Fibroblast of skin of back (primary cell): ENCODE data around the gene SOX1.

Experiments used
- DNase-seq: peaks from one replicate; pipeline ENCODE4 v3.0.0-alpha.2; 2013

The SOX1 gene

DNA sequence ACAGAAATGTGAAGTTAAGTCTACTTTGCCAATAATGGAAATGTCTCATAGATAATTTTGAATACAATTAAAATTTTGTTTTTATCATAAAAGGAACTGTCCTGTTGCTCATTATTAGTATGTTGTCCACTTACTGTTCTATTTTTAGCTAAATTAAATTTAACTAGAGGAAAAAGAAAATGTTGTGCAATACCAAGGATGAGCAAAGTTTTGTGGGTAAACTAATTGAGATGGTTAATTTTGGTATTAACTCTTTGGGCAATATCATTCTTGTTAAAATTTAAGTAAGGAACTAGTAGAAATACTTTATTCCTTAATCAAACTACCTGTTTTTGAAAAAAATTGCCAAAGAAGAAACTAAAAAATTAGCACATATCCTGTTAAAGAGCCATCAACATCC is 43.5 kb downstream of the SOX1 start:
- no peak for DNase-seq

DNA sequence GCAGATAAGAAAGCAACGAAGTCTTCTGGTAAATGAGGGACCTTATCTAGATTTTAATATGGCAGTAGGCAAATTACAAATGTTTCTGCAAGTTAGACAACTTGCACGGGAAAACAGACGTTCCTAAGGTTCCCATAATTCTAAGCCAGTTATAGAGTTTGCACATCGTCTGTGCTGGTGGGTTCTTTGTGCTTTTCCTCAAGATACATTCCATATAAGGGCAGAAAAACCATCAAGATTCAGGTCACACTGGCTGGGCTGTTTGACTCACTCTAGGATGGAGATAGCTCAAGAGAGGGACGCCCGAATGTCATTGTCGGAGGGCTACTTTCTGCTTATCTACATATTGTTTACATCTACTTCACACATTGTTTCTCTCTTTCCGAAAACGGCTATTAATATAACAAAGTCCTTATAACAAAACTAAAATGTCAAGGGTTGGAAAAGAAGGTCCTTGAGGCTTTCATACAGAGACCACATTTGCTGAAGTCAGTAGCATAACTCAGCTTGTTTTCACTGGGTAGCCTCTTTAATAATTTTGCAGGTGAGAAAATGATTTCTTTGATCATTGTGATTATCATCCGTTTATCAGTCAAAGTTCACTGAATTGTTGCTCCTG is 44.4 kb downstream of the SOX1 start:
- DNase-seq: no peak

DNA sequence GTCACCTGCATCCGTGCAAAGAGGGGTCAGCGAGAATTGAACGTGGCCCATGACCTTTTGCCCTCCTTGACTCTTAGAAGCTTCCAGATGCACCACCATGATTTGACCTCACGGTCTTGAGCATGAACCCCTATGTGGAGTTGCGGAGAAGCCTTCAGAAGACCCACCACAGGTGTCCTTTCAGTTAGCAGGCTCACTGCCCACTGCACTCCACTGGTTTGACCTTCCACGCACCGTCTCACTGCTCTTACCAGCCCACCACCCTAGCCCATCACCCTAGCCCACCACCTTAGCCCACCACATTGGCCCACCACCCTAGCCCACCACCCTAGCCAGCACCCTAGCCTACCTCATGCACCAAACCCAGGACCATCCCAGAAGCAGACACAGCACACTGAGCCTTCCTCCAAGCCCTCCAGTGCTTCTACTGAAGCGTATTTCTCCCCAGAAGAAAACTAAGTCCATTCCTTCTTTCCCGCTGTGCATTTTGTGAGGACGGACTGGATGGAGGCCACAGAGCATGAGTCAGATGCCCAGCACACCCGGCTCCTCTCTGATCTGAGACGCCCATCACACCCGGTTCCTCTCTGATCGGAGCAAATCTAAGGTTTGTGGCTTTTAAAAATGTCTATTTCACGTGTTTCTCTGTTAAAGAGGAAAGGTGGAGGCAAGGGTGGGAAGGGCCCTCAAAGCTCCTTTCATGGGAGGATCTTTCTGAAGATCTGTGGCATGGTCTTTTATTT is 45.8 kb downstream of the SOX1 start:
- no peak for DNase-seq

DNA sequence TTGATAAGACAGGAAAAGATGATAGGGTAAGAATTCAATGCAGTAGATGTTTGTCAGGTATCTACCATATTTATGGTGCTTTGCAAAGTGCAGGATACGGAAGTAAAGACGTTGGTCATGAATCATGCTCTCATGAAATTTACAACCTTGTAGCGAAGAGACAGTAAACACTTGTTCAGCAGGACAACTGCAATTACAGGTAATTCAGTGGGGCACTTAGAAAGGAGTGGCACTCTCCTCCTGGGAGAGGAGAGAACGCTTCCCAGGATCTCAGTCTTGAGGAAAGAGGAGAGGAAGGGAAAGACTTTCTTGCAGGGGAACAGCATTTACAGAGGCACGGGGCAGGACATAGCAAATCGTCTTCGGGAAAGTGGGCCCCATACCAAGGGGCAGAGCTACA is 46.4 kb downstream of the SOX1 start:
- DNase-seq: no peak

DNA sequence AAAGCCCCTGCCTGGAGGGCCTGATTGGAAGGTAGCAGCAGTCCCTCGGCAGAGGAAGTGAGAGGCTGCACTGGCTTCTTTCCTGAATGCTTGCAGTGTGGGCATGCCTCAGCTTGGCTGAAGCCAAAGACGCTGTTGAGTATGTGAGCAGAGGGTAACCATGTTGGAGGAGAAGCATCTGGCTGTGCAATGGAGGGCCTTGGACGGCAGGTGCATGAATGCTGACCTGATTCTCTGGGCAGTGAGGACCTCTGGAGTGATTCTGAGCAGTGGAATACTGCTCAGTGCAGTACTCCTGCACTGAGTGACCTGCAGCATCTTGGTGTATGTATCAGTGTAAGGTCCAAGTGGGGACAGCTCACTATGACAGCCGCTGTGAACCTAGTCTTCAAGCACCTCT is 46.9 kb downstream of the SOX1 start:
- DNase-seq: no peak

DNA sequence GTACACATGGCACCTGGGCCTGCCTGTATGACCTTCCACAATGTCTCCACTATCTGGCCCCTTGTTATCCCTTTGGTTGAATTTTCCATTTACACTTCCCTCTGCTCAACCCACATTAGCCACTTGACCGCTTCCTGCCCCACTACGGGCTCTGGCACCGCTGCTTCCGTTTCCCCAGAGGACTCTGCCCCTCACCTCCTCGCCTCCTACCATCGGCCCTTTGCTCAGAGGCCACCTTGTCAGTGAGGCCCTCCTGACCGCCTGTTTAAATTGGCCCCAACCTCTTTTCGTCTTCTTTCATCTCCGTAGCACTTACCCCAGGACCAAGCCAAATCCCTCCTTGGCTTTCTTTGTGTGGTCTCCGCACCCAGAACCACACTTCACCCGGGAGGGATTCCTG is 47.4 kb downstream of the SOX1 start:
- DNase-seq: no peak

DNA sequence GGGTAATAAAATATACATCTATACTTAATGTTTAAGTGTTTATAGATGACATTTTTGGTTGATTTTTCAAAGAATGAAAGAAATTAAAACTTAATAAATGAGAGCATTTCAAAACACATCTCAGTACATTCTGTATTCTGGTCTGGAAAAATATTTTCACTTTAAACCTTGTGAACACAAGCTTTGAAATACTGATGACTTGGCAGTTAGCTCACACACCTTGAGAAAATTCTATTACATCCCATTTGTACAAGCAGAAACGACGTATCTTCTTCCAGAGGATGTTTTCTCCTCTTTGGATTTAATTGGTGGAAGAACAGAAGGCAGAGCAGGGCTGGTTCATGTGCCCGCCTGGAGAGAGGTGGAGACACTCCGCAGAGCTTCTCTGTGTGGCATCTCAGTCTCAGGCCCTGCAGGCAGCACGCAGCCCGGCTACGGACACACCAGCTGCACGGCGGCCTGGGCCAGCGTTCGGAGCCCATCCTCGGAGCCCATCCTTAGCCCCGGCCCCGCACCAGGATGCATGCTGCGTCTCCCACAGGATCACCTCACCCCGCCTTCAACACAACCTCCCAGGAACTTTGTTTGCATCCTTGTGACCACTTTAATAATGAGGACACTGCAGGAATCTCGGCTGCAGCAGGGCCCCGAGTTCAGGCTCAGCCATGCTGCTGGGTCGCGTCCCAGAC is 48.6 kb downstream of the SOX1 start:
- no peak for DNase-seq

DNA sequence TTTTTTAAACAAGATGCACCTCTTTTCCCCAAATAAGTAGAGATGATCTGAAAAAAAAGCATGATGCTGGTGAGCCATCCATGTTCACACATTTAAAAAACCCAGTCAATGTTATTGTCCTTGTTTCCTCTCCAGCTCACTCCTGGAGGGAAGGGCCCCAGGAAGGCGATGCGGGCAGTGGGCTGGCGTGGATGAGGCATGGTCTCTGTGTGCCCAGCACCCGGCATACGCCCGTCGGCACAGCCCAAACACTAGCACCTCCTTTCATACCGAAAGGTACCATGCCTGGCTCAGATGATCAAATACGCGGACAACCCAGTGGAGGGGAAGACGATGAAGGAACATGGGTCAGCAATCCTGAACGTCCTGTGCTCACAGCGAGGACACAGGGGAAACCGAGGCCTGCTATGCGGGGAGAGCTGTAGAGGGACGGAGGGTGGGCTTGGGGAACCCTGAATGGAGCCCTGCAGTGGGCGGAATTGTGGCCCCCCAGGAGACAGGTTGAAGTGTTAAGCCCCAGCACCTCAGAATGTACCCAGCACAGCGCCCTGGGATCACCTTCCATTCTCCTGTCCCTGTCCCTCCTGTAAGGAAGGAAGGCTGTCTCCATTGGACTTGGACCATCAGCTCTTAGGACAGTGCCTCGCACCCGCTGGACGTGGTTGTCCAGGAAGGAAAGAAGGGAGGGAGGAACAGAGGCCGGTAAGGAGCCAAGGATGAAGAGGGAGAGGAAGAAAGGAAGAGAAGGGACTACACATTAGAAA is 49.4 kb downstream of the SOX1 start:
- no peak for DNase-seq

DNA sequence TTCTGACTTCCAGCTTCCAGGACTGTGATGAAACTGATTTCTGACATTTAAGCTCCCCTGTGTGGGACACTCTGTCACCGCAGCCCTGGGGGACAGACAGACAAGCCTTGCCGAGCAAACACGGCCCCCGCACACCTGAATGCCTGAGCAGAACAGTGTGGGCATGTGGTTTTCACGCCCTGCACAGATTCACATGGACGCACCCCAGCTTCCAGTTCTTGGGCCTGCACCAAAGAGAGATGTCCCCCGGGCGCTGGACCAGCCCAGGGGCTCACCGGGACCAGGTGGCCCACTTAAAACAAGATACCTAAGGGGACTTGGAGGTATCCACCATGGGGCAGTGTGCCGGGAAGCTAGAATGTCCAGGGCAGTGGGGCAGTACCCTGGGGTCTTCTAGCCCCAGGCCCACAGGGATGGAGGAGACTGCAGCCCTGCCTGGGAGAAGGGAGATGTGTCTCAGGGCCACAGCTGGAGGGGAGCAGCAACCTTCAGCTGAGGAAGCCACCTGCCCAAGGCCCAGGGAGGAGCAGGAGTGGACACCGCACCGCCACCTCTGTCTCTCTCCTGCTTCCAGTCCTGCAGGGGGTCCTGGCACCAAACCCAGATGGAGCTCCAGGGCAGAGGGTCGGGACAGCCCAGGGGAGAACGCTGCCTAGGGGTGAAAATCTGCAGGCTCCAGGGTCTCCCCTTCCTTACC is 50.5 kb downstream of the SOX1 start:
- DNase-seq: no peak

DNA sequence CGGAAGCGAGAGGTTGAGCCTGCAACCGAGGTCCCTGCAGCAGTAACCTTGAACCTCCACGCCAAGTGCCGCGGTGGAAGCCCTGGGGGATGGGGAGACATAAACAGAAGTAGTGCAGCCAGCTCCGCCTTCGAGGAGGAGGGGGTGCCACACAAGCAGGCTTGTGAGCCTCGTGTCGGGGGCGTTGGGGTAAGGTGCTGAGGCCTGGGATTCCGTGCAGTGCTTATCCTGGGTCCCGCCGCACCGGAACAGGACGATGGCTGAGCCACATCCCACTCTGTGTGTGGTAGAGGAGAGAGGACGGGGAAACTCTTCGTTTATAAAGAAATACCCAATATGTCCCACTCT is 51.0 kb downstream of the SOX1 start:
- DNase-seq: no peak

DNA sequence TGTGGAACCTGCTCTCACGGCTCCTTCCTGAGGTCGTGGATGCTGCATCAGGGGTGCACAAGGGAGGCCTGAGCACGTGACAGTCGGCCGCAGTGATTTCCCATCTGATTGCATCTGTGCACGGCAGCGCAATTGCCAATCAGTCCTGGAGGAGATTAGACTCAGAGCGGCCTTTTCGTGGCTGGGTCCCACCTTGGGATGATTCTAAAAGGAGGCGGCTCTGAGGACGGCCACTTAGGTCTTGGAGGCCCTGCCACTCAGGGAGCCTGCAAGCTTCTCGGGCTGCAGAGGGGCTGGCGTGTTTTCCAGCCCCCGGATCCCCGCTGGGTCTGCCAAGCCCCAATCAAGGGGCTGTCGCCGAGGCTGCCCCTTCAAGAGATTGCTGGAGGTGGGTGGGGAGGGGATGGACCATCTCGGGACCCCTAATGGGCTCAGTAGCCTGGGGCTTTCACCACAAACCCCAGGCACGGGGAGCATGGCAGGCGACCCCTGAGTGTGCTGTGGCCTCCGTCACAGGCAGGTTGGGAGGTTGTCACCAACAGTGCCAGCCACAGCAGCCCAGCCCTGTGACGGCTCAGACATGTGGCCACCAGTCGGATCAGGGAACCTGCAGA is 51.6 kb downstream of the SOX1 start:
- DNase-seq: no peak

DNA sequence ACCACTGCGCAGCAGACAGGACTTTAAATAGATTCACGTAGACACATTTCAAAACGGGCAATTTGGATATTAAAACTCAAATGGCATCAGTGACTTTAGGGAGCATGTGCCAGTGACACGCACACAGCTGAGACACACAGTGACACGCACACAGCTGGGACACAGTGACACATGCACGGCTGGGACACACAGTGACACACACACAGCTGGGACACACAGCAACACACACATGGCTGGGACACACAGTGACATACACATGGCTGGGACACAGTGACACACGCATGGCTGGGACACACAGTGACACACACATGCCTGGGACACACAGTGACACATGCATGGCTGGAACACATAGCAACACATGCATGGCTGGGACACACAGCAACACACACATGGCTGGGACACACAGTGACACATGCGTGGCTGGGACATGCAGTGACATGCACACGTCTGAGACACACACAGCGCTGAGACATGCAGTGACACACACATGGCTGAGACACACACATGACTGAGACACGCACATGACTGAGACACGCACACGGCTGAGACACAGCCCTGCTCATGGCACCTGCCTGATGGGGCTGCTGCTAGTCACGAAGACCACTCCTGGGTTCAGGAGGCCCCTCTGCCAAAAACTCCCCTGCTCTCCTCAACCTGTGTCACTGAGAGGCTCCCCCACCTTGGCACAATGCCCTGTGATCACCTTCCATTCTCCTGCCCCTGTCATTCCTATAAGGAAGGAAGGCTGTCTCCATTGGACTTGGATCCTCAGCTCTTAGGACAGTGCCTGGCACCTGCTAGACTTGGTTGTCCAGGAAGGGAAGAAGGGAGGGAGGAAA is 52.5 kb downstream of the SOX1 start:
- no peak for DNase-seq

DNA sequence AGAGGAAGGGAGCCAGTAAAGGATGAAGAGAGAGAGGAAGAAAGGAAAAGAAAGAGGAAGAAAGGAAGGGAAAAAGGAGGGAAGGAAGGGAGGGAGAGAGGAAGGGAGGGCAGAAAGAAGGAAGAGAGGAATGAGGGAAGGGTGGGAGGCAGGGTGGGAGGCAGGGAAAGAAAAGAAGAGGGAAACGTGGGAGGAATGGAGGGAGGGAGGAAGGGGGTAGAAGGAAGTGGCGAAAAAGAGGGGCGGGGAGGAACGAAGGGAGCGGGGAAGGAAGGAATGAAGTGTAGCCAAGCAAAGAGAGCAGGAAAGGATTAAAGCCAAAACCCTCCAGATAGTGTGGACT is 53.1 kb downstream of the SOX1 start:
- DNase-seq: no peak
